K562 (cell line): ENCODE measurements around the gene NMT1. TPM values are rescaled to one million over a fixed set of nuclear protein-coding genes. Genes with fewer than 3 reads are reported as not detected.

ENCODE experiments used
- ATAC-seq: fragments of 200-7000 bp; cut with Tn5 transposase; 3 replicates; pipeline ENCODE4 v1.9.1; 2020; ENCODE audit warnings: moderate library complexity
- BruUV-seq: library from RNA; stranded (reverse); fragments of 400-500 nt; replicated peaks from 2 replicates; lab custom pipeline; 2021; lab: Mats Ljungman, UMichigan
- CTCF ChIA-PET: fragments of 300-600 bp; formaldehyde crosslinking; extraction: SDS; loops from one replicate; lab custom pipeline; 2021; ENCODE audit warnings: low intra/inter-chr PET ratio; lab: Yijun Ruan, JAX
- POLR2A ChIA-PET: fragments of 300-600, 350-650 bp; sonication (Branson Sonifier 250); formaldehyde crosslinking; extraction: SDS; loops from one replicate; lab custom pipeline; 2021; ENCODE audit warnings: antibody characterized with exemption, inconsistent platforms; lab: Yijun Ruan, JAX
- DNase-seq, 4 experiments: peaks; one replicate each; pipeline versions ENCODE4 v3.0.0 to v3.0.0-alpha.2; 2011 to 2018; ENCODE audit warnings: low spot score in 3 of 4, mixed read lengths in 3 of 4; ENCODE audit errors: extremely low read depth in 1 of 4
- FAIRE-seq: peaks from 2 replicates; lab custom pipeline; 2011; peaks lifted over from hg19 to GRCh38; lab: Jason Lieb, UNC
- H2AFZ ChIP-seq: 2 replicates; pipeline ENCODE4 v1.6.0; 2011; ENCODE audit warnings: low read depth, low read length, control low read depth, inconsistent platforms
- H3K27ac ChIP-seq: fragments of 200-600 bp; 3 replicates; pipeline ENCODE4 v1.8.0; 2011; ENCODE audit warnings: low read depth, mild to moderate bottlenecking, control low read depth, inconsistent platforms, low read length, moderate library complexity, mixed read lengths; ENCODE audit errors: extremely low read depth
- H3K27me3 ChIP-seq, 2 experiments: fragments of 300-600 bp in 1 of 2; 2 replicates in 1 of 2; 3 replicates in 1 of 2; pipeline versions ENCODE4 v1.6.0 to v1.8.0; 2011; ENCODE audit warnings: inconsistent platforms in 2 of 2, low read length in 2 of 2, mild to moderate bottlenecking in 1 of 2, mixed read lengths in 1 of 2, moderate library complexity in 1 of 2; ENCODE audit not compliant: control insufficient read depth in 2 of 2, insufficient read depth in 2 of 2
- H3K36me3 ChIP-seq: fragments of 300-600 bp; 3 replicates; pipeline ENCODE4 v1.8.0; 2011; ENCODE audit warnings: mild to moderate bottlenecking, low read length, inconsistent platforms; ENCODE audit not compliant: control insufficient read depth, insufficient read depth
- H3K4me1 ChIP-seq, 2 experiments: fragments of 200-600 bp in 1 of 2; replicated peaks in 1 of 2; 2 replicates in 1 of 2; 3 replicates in 1 of 2; pipeline versions ENCODE4 v1.5.1 to v1.8.0; 2011; ENCODE audit warnings: inconsistent platforms in 2 of 2, low read length in 2 of 2, mild to moderate bottlenecking in 1 of 2, mixed read lengths in 1 of 2, moderate library complexity in 1 of 2; ENCODE audit not compliant: control insufficient read depth in 2 of 2, insufficient read depth in 2 of 2
- H3K4me2 ChIP-seq: 2 replicates; pipeline ENCODE4 v1.6.1; 2011; ENCODE audit warnings: low read length, control low read depth, inconsistent platforms, mixed read lengths; ENCODE audit not compliant: insufficient read depth
- H3K4me3 ChIP-seq: fragments of 200-600 bp; sonication (generic), shearing (Covaris generic); 2 replicates; pipeline ENCODE4 v1.5.1; 2016; ENCODE audit warnings: control low read depth, inconsistent platforms
- H3K79me2 ChIP-seq: fragments of 200-600 bp; 3 replicates; pipeline ENCODE4 v1.8.0; 2011; ENCODE audit warnings: low read length, inconsistent platforms; ENCODE audit not compliant: control insufficient read depth, insufficient read depth
- H3K9ac ChIP-seq, 2 experiments: 2 replicates each; pipeline versions ENCODE4 v1.6.0 to v1.6.1; 2011; ENCODE audit warnings: low read depth in 2 of 2, low read length in 2 of 2, control low read depth in 1 of 2, inconsistent platforms in 1 of 2, mild to moderate bottlenecking in 1 of 2, mixed read lengths in 1 of 2; ENCODE audit not compliant: insufficient read depth in 1 of 2
- H3K9me1 ChIP-seq: one replicate; pipeline ENCODE4 v1.6.0; 2011; ENCODE audit warnings: inconsistent platforms, mild to moderate bottlenecking, low read length, moderate library complexity; ENCODE audit not compliant: control insufficient read depth, insufficient read depth
- H3K9me3 ChIP-seq: replicated peaks from 2 replicates; pipeline ENCODE4 v1.5.1; 2011; ENCODE audit warnings: low read depth, low read length, inconsistent platforms; ENCODE audit not compliant: control insufficient read depth, insufficient read depth
- H4K20me1 ChIP-seq: replicated peaks from 2 replicates; pipeline ENCODE4 v1.6.1; 2011; ENCODE audit warnings: low read length, inconsistent platforms, mixed read lengths; ENCODE audit not compliant: control insufficient read depth, insufficient read depth
- DMBX1 ChIP-seq: fragments of 250-450 bp; sonication (Bioruptor Pico); IDR thresholded peaks from 2 replicates; pipeline ENCODE4 v1.8.0; 2022; ENCODE audit warnings: inconsistent platforms, mild to moderate bottlenecking, moderate library complexity, borderline replicate concordance
- FOSL1 ChIP-seq: fragments of 200-800 bp; sonication (Bioruptor generic); conservative IDR thresholded peaks from 2 replicates; pipeline ENCODE4 v1.6.1; 2016; ENCODE audit warnings: missing genetic modification characterization, missing compliant biosample characterization
- POLR2G ChIP-seq: fragments of 200-400 bp; formaldehyde crosslinking; IDR thresholded peaks from 2 replicates; pipeline ENCODE4 v1.6.1; 2017; ENCODE audit warnings: low read depth, mild to moderate bottlenecking, antibody characterized with exemption, low read length, moderate library complexity
- RFX1 ChIP-seq: fragments of 450-650 bp; IDR thresholded peaks from 2 replicates; pipeline ENCODE4 v1.6.1; 2016; ENCODE audit warnings: mild to moderate bottlenecking, moderate library complexity
- RNF219 ChIP-seq: fragments of 250-450 bp; sonication (Bioruptor Pico); IDR thresholded peaks from 2 replicates; pipeline ENCODE4 v1.5.0; 2022; ENCODE audit warnings: mild to moderate bottlenecking
- WGBS: fragments of 100-300 bp; shearing (Covaris generic); methylation state at CpG from one replicate; pipeline ENCODE4 v1.1.6; 2016; ENCODE audit warnings: low coverage, mixed read lengths; ENCODE audit not compliant: insufficient coverage; ENCODE audit errors: missing lambda C conversion rate; 5-methylcytosine and 5-hydroxymethylcytosine counted together
- in situ Hi-C: fragments of 300-500 bp; cut with MboI; formaldehyde crosslinking; loops from 4 replicates; pipeline ENCODE4 v1.15.0; 2018; ENCODE audit warnings: inconsistent platforms, mixed read lengths
- intact Hi-C: fragments of 100-400 bp; cut with micrococcal nuclease; formaldehyde crosslinking; loops from 2 replicates; pipeline ENCODE4 v1.14.2; 2022
- polyA plus RNA-seq, 8 experiments: library from polyadenylated mRNA; depleted of rRNA in 4 of 8; stranded (reverse) in 5 of 8; unstranded in 3 of 8; fragments of >200 nt; fragmentation: Nextera tagmentation in 2 of 8; fragmentation: Illumina TruSeq in 1 of 8; extraction: Ambion mirVana in 2 of 8; extraction: Trizol in 1 of 8; gene quantifications; 2 replicates each; pipeline versions ENCODE4 v1.2.1 to v1.2.3, GENCODE V29; 2011 to 2014; ENCODE audit warnings: inconsistent platforms in 1 of 8, missing spikeins in 1 of 8
- total RNA-seq, 7 experiments: library from RNA; depleted of rRNA in 6 of 7; stranded (reverse); fragments of >200 nt in 6 of 7; fragmentation: Illumina TruSeq in 2 of 7; extraction: Trizol in 2 of 7; gene quantifications; 2 replicates each; pipeline versions ENCODE4 v1.2.1 to v1.2.3, GENCODE V29; 2011 to 2021; ENCODE audit warnings: low replicate concordance in 1 of 7

NMT1 gene
- total and polyA plus RNA-seq, 9 of the 15 experiments (the other 6 are each of a cell fraction or from before 2014, with no cell fraction given): 86.7 to 569 (median 213) TPM

DNA sequence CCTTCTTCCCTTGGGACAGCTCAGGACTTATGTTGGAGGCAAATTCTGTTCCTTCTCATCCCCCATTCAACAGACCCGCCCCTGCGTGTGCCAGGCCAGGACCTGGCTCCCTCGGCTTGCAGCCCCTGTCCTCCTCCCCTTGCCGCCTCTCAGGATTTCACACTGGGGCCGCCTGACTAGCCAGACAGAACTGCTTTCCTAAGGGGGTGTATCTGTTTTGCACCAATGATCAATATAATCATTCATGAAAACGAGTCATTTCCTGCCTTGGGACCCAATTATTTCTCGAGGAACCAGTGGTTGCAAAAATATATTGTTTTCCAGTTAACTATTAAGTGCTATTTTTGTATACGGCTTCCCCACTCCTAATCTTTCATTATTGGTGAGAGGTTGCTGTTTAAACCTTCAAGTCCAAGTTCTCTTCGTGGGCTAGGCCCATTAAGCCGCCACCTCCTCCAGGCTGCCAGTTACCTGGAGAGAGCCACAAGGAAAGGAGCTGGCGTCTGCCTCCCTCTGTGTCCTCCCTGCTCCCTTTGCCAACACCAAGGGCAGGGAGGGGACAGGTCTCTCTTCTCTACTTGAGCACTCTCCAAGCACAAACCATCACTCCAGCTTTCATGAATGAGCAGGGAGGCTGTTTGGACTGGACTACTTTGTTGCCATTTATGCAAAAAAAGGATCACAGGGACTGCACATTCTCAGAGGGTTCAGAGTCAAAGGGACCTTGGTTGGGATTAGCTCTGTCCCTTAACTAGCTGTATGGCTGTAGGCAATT, 18.6 kb upstream of the NMT1 start (continued):
- TF ChIP-seq RNF219 (no peak), FOSL1 (tag) (no peak)

- no peak for FAIRE-seq
Observed at GRCh38 chr17:45043813-45044540, 17.1 kb upstream of the NMT1 start.

More at GRCh38 chr17:45043813-45044540, 17.1 kb upstream of the NMT1 start:
- no TSS peak for BruUV-seq
- no peaks in the 10 kb centered on the region; the same call in none of the 2 replicates for H4K20me1 ChIP-seq
- intact Hi-C loops: no loop called here
- in situ Hi-C loops: no loop called here
- ATAC-seq: no peak
- H3K9me3 ChIP-seq: no peaks in the 10 kb centered on the region
- no peak overlapping the region for H3K4me2 ChIP-seq
- H3K9me1 ChIP-seq: no peaks in the 10 kb centered on the region
- H3K27ac ChIP-seq: no peak overlapping the region
- ChIA-PET CTCF (no interaction called here), POLR2A (interaction anchor here (1.0 kb wide), 1 partner anchor 15 kb away, joined by 4 read pairs; no protein-coding TSS in a partner anchor)
- H2AFZ ChIP-seq: no peak overlapping the region
- TF ChIP-seq DMBX1 (CRISPR knock-in tag): no peak
- TF ChIP-seq POLR2G: 0 out of 2 replicates have a peak, but pooled peaks have one; percentile 33
- no peak for TF ChIP-seq RFX1
- H3K9ac ChIP-seq: peak overlapping the region in 1 of 2 experiments; percentile 48; a peak in 1 of 4 replicates
- no peaks in the 10 kb centered on the region for H3K27me3 ChIP-seq
- no peak for DNase-seq
- no peak overlapping the region for H3K4me3 ChIP-seq
- H3K79me2 ChIP-seq: peaks cover 43% of the 10 kb centered on the region
- peaks cover 10 to 13% of the 10 kb centered on the region in 2 experiments for H3K4me1 ChIP-seq
- H3K36me3 ChIP-seq: peaks cover 20% of the 10 kb centered on the region; the same call in 1 of the 3 replicates
- WGBS: 84% methylated on average over 17 of the region's 18 CpGs
